Activated T-cell treated with anti-CD3 and anti-CD28 coated beads for 4 hours (primary cell): ENCODE results near the gene ADGRD1.
"Not testable (repeated sequence)": the region's sequence is repeated elsewhere in the genome, so short reads cannot be mapped to it uniquely, and the experiment has no call there.

Experiments used
- DNase-seq: peaks from one replicate; pipeline ENCODE4 v3.0.0-alpha.2; 2020

Gene ADGRD1

GRCh38 chr12:131128556-131128955, 174.8 kb downstream of the ADGRD1 start:
- DNase-seq = no peak

DNA sequence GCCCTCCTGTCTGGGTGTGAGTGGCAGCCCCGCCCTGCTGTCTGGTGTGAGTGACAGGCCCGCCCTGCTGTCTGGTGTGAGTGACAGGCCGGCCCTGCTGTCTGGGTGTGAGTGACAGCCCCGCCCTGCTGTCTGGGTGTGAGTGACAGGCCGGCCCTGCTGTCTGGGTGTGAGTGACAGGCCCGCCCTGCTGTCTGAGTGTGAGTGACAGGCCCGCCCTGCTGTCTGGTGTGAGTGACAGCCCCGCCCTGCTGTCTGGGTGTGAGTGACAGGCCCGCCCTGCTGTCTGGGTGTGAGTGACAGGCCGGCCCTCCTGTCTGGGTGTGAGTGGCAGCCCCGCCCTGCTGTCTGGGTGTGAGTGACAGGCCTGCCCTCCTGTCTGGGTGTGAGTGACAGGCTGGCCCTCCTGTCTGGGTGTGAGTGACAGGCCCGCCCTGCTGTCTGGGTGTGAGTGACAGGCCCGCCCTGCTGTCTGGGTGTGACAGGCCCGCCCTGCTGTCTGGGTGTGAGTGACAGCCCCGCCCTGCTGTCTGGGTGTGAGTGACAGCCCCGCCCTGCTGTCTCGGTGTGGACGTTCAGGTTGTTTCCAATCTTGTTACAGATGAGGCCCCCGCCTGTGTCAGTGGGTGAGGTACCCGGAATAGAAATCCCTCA, 175.4 kb downstream of the ADGRD1 start:
- not testable (repeated sequence) for DNase-seq

- no peak for DNase-seq
These were observed 176.1 kb downstream of the ADGRD1 start for GRCh38 chr12:131129839-131130238.

- DNase-seq = no peak
These were observed 176.7 kb downstream of the ADGRD1 start for GRCh38 chr12:131130311-131130911.

DNA sequence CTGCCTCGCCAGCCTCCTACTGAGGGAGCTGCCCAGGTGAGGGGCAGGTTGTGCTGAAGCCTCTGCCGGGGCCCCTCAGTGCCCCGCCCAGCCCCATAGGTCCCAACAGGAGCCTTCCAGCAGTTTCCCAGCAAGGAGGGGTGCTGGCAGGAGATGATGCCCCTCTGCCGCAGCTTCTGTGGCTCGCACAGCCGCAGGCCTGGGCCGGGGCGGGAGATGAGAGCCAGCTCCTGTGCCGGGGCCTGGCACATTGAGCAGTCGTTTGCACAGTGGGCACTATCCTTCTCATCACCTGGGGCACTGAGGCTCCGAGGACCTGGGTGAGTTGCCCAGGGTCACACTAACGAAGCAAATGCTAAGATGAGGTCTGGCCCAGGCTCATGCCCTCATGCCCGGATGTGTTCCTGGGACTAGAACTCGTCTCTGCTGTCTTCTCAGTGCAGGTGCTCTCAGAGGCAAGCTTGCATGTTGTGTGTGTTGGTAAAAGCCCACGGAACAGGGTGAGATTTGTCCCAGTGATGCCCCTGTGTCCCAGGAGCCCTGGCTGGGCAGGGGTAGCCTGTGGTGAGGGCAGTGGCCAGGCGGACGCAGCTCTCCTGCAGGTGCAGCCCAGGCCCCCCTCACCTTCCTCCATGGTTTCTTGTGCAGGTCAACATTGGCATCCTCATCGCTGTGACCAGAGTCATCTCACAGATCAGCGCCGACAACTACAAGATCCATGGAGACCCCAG, 177.5 kb downstream of the ADGRD1 start:
- DNase-seq = no peak

- no peak for DNase-seq
These were observed 178.1 kb downstream of the ADGRD1 start for GRCh38 chr12:131131808-131132117.

- peak; percentile 68 for DNase-seq
These were observed 178.6 kb downstream of the ADGRD1 start for GRCh38 chr12:131132118-131132892.

- DNase-seq = no peak
These were observed 179.6 kb downstream of the ADGRD1 start for GRCh38 chr12:131133015-131133905.

GRCh38 chr12:131133994-131134393, 180.3 kb downstream of the ADGRD1 start:
- DNase-seq = no peak

DNA sequence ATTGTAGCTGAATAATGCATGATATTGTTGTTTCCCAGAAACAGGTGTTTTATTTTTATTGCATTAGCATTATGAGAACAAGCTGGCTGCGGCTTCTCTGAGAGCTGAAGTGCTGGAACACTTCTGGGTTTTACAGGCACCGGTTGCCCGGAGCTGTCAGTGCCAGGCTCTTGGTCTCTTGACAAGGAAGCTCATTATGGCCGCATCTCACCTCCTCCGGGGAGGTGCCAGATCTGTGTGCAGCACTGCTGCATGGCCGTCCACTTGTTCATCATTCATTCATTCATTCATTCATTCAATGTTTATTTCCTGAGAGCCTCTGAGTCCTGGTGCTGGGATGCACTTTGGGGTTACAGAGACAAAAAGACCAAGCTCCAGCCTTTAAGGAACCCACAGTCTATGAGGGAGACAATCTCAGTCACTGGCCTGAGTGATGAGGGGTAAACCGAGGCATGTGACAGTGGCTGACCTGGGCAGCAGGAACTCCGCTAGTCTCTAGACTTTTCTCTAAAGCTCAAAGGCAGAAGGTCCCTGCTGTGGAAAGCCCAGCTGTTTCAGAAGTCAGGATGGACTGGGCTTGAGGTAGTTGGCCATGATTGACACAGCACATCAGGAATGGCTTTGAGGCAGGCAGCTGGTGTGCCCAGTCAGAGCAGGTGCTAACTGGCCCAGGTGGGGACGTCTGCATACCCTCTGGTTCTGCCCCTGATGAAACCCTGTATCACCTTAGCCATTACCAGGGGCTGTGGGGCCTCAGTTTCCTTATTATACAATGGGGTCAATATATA, 181.0 kb downstream of the ADGRD1 start:
- DNase-seq = no peak

DNA sequence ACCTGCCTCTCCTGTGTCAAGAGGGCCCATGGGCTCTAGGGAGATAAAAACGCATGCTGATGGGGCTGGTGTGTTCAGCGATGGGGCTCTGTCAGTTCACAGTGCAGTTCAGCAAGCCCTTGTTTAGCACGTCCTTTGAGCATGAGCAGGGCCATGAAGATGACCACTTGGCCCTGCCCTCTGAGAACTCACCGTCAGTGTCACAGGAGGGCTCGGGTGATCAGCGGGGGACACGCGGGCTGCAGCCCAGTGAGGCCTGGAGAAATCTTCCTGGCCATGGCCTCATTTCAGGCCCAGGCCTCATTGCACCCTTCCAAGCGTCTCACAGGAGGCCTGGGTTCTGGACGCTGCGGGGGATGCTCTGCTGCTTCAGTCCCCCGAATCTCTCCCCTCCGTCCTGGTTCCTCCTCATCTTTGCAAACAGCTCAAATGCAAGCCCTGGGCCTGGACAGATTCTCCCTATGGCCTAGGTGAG, 181.6 kb downstream of the ADGRD1 start:
- DNase-seq = no peak

- no peak for DNase-seq
These were observed 182.3 kb downstream of the ADGRD1 start for GRCh38 chr12:131135786-131136538.

DNA sequence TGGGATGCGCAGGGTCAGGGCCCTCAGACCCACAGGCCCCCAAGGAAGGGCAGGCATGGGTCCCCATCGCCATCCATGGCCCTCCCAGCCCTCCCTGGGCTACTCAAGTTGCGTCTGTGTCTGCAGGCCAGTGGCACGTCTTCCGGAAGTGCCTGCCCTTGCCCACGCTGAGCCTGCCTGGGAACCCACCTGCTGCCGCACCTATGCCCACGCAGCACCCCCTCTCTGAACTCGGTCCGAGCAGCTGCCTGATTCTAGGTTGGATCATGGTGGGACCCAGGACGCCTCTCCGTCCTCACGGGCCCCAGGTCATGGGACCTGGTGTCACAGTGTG, 182.8 kb downstream of the ADGRD1 start:
- no peak for DNase-seq

- no peak for DNase-seq
These were observed 183.5 kb downstream of the ADGRD1 start for GRCh38 chr12:131137009-131137835.

- DNase-seq = no peak
These were observed 184.3 kb downstream of the ADGRD1 start for GRCh38 chr12:131137836-131138637.

DNA sequence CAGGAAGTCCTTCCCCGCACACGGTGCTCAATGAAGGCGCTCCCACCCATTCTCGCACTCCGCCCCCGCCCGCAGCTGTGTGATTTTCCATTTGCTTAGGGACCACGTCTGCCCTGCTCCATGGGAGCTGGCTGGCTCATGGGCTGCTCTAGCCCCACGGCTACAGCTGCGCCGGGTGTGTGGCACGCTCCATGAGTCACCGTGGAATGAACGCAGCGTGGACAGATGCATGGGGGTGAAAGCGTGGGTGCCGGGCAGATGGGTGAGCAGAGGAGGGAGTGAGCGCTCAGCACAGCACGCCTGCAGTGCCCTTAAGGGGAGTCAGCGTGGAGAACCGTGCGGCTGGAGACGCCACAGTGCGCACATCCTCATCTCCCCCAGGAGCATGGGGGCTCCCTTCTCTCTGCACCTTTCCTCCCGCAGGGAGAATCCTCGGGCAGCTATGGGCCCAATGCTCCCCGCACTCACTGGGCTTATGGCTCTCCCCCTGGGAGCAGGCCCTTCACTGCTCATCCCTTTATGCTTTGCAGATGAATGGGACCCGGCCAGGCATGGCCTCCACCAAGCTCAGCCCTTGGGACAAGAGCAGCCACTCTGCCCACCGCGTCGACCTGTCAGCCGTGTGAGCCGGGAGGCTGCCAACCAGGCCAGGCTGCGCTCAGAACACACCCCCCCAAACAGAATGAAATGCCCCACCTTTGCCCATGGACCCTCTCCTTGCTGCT, 185.1 kb downstream of the ADGRD1 start:
- no peak for DNase-seq

- DNase-seq = no peak
These were observed 185.8 kb downstream of the ADGRD1 start for GRCh38 chr12:131139363-131140068.

GRCh38 chr12:131140069-131140435, 186.3 kb downstream of the ADGRD1 start:
- no peak for DNase-seq
